ENCODE measurements around the gene TMEM184A. TPM values are rescaled to one million over a fixed set of nuclear protein-coding genes. Genes with fewer than 3 reads are reported as not detected.

The TMEM184A gene
- total and polyA plus RNA-seq, 9 donors, result 0.45 to 4.2 (median 0.57) TPM

- Histone ChIP-seq H3K27me3 (ENCODE audit: control insufficient read depth, insufficient read depth, low read length) (no peaks in the 10 kb centered on the region), H3K4me3 (ENCODE audit: low read length) (no peak overlapping the region), H3K4me1 (ENCODE audit: control insufficient read depth, insufficient read depth, low read length) (peaks cover 45% of the 10 kb centered on the region), H3K27ac (ENCODE audit: low read length) (peak overlapping the region; percentile 80), H3K36me3 (ENCODE audit: control insufficient read depth, insufficient read depth, low read length) (peaks cover 31% of the 10 kb centered on the region), H3K9me3 (replicated peaks; ENCODE audit: control insufficient read depth, low read depth, low read length) (no peaks in the 10 kb centered on the region)
- peak; percentile 80 for DNase-seq
- 59% methylated on average over 12 of the region's 17 CpGs for WGBS (ENCODE audit: insufficient coverage)
Measured at GRCh38 chr7:1567896-1568510, 12.0 kb upstream of the TMEM184A start.

DNA sequence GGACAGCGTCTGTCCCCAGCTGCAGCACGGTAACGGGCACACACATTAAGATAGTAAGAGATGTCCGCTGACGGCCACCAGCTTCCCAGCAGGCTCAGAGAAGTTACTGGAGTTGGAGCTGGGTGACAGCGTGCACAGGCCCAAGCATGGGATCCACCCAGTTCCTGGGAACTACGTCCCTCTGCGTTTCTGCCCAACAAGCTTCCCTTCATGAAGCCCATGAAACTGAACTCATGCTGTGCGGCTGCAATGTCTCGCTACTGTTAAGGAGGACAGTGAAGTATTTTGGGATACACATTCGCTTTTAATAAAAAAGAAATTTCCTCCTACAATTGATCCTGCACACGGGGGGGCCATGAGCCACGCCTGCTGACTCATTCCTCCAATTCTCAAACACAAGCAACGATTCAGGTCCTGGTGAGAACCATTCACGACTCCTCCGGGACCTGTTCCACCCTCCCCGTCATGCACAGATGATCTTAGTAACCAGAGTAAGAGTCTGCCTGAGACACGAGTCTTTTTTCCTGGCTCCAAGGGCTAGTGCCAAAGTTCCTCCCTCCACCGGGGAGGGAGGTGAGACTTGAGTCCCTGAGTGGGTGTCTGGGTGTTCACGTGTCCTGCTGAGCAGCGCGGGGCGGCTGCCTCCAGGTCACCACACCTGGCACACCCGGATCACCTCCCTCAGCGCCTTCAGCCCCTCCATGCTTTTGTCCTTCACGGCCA is 11.2 kb upstream of the TMEM184A start:
- peak; percentile 84 for DNase-seq
- 61% methylated on average over 10 of the region's 26 CpGs for WGBS (ENCODE audit: insufficient coverage)
- H3K27ac ChIP-seq (ENCODE audit: low read length), result peak overlapping the region; percentile 80
- no peaks in the 10 kb centered on the region for H3K27me3 ChIP-seq (ENCODE audit: control insufficient read depth, insufficient read depth, low read length)
- H3K36me3 ChIP-seq (ENCODE audit: control insufficient read depth, insufficient read depth, low read length), result peaks cover 31% of the 10 kb centered on the region
- no peaks in the 10 kb centered on the region for H3K9me3 ChIP-seq (replicated peaks; ENCODE audit: control insufficient read depth, low read depth, low read length)
- H3K4me1 ChIP-seq (ENCODE audit: control insufficient read depth, insufficient read depth, low read length), result peaks cover 52% of the 10 kb centered on the region
- H3K4me3 ChIP-seq (ENCODE audit: low read length), result no peak overlapping the region

- H3K27ac ChIP-seq (ENCODE audit: low read length), result no peak overlapping the region
- H3K4me3 ChIP-seq (ENCODE audit: low read length), result no peak overlapping the region
- DNase-seq, result no peak
- no peaks in the 10 kb centered on the region for H3K27me3 ChIP-seq (ENCODE audit: control insufficient read depth, insufficient read depth, low read length)
- 85% methylated on average over 13 of the region's 13 CpGs for WGBS (ENCODE audit: insufficient coverage)
- peaks cover 31% of the 10 kb centered on the region for H3K36me3 ChIP-seq (ENCODE audit: control insufficient read depth, insufficient read depth, low read length)
- H3K9me3 ChIP-seq (replicated peaks; ENCODE audit: control insufficient read depth, low read depth, low read length), result no peaks in the 10 kb centered on the region
- peaks cover 54% of the 10 kb centered on the region for H3K4me1 ChIP-seq (ENCODE audit: control insufficient read depth, insufficient read depth, low read length)
Measured at GRCh38 chr7:1566687-1567048, 10.7 kb upstream of the TMEM184A start.

DNA sequence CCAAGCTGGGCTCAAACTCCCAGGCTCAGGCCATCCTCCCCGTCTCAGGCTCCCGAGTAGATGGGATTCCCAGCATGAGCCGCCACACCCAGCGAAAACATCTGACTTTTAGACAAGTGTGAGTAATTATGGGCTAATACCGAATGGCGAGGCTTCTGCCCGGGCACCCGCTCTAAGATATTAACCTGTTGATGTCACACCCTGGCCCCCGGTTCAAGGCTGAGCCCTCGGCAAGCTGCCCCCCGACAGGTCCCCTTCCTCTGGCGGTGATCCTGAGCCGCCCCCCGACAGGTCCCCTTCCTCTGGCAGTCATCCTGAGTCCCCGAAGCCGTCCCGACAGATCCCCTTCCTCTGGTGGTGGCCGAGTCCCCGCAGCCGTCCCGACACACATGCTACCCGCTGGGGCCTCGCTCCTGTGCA is 8.6 kb upstream of the TMEM184A start:
- H3K27me3 ChIP-seq (ENCODE audit: control insufficient read depth, insufficient read depth, low read length), result no peaks in the 10 kb centered on the region
- no peak for DNase-seq
- H3K36me3 ChIP-seq (ENCODE audit: control insufficient read depth, insufficient read depth, low read length), result peaks cover 31% of the 10 kb centered on the region
- H3K4me3 ChIP-seq (ENCODE audit: low read length), result no peak overlapping the region
- WGBS (ENCODE audit: insufficient coverage), result 61% methylated on average over 22 of the region's 23 CpGs
- peaks cover 46% of the 10 kb centered on the region for H3K4me1 ChIP-seq (ENCODE audit: control insufficient read depth, insufficient read depth, low read length)
- H3K9me3 ChIP-seq (replicated peaks; ENCODE audit: control insufficient read depth, low read depth, low read length), result no peaks in the 10 kb centered on the region
- no peak overlapping the region for H3K27ac ChIP-seq (ENCODE audit: low read length)

- Histone ChIP-seq H3K36me3 (ENCODE audit: control insufficient read depth, insufficient read depth, low read length) (peaks cover 31% of the 10 kb centered on the region), H3K9me3 (replicated peaks; ENCODE audit: control insufficient read depth, low read depth, low read length) (no peaks in the 10 kb centered on the region), H3K4me3 (ENCODE audit: low read length) (no peak overlapping the region), H3K27ac (ENCODE audit: low read length) (no peak overlapping the region), H3K27me3 (ENCODE audit: control insufficient read depth, insufficient read depth, low read length) (no peaks in the 10 kb centered on the region), H3K4me1 (ENCODE audit: control insufficient read depth, insufficient read depth, low read length) (peaks cover 42% of the 10 kb centered on the region)
- DNase-seq, result no peak
- WGBS (ENCODE audit: insufficient coverage), result 84% methylated on average over 12 of the region's 15 CpGs
Measured at GRCh38 chr7:1563981-1564602, 8.1 kb upstream of the TMEM184A start.

- no peaks in the 10 kb centered on the region for H3K9me3 ChIP-seq (replicated peaks; ENCODE audit: control insufficient read depth, low read depth, low read length)
- peak overlapping the region; percentile 71 for H3K27ac ChIP-seq (ENCODE audit: low read length)
- peaks cover 36% of the 10 kb centered on the region for H3K4me1 ChIP-seq (ENCODE audit: control insufficient read depth, insufficient read depth, low read length)
- no peaks in the 10 kb centered on the region for H3K27me3 ChIP-seq (ENCODE audit: control insufficient read depth, insufficient read depth, low read length)
- peaks cover 27% of the 10 kb centered on the region for H3K36me3 ChIP-seq (ENCODE audit: control insufficient read depth, insufficient read depth, low read length)
- H3K4me3 ChIP-seq (ENCODE audit: low read length), result no peak overlapping the region
- WGBS (ENCODE audit: insufficient coverage), result 51% methylated on average over 15 of the region's 18 CpGs
- peak; percentile 84 for DNase-seq
Measured at GRCh38 chr7:1562597-1563051, 6.6 kb upstream of the TMEM184A start.

- Histone ChIP-seq H3K4me3 (ENCODE audit: low read length) (no peak overlapping the region), H3K27me3 (ENCODE audit: control insufficient read depth, insufficient read depth, low read length) (no peaks in the 10 kb centered on the region), H3K36me3 (ENCODE audit: control insufficient read depth, insufficient read depth, low read length) (peaks cover 21% of the 10 kb centered on the region), H3K9me3 (replicated peaks; ENCODE audit: control insufficient read depth, low read depth, low read length) (no peaks in the 10 kb centered on the region), H3K27ac (ENCODE audit: low read length) (peak overlapping the region; percentile 71), H3K4me1 (ENCODE audit: control insufficient read depth, insufficient read depth, low read length) (peaks cover 30% of the 10 kb centered on the region)
- DNase-seq, result no peak
- WGBS (ENCODE audit: insufficient coverage), result 45% methylated on average over 9 of the region's 16 CpGs
Measured at GRCh38 chr7:1562116-1562515, 6.1 kb upstream of the TMEM184A start.

GRCh38 chr7:1561036-1561940 is 5.3 kb upstream of the TMEM184A start:
- no peak overlapping the region for H3K27ac ChIP-seq (ENCODE audit: low read length)
- H3K9me3 ChIP-seq (replicated peaks; ENCODE audit: control insufficient read depth, low read depth, low read length), result no peaks in the 10 kb centered on the region
- peaks cover 26% of the 10 kb centered on the region for H3K4me1 ChIP-seq (ENCODE audit: control insufficient read depth, insufficient read depth, low read length)
- WGBS (ENCODE audit: insufficient coverage), result 80% methylated on average over 28 of the region's 34 CpGs
- peaks cover 14% of the 10 kb centered on the region for H3K36me3 ChIP-seq (ENCODE audit: control insufficient read depth, insufficient read depth, low read length)
- H3K4me3 ChIP-seq (ENCODE audit: low read length), result no peak overlapping the region
- DNase-seq, result no peak
- no peaks in the 10 kb centered on the region for H3K27me3 ChIP-seq (ENCODE audit: control insufficient read depth, insufficient read depth, low read length)

- Histone ChIP-seq H3K4me1 (ENCODE audit: control insufficient read depth, insufficient read depth, low read length) (peaks cover 33% of the 10 kb centered on the region), H3K27me3 (ENCODE audit: control insufficient read depth, insufficient read depth, low read length) (no peaks in the 10 kb centered on the region), H3K4me3 (ENCODE audit: low read length) (no peak overlapping the region), H3K36me3 (ENCODE audit: control insufficient read depth, insufficient read depth, low read length) (peaks cover 8% of the 10 kb centered on the region), H3K27ac (ENCODE audit: low read length) (no peak overlapping the region), H3K9me3 (replicated peaks; ENCODE audit: control insufficient read depth, low read depth, low read length) (no peaks in the 10 kb centered on the region)
- WGBS (ENCODE audit: insufficient coverage), result 83% methylated on average over 6 of the region's 13 CpGs
- no peak for DNase-seq
Measured at GRCh38 chr7:1560620-1561031, 4.6 kb upstream of the TMEM184A start.
